K562 (cell line): ENCODE data around the gene ZNHIT2. TPM values are rescaled to one million over a fixed set of nuclear protein-coding genes. Genes with fewer than 3 reads are reported as not detected.

Experiments
- ATAC-seq: fragments of 200-7000 bp; cut with Tn5 transposase; 3 replicates; pipeline ENCODE4 v1.9.1; 2020; ENCODE audit warnings: moderate library complexity
- BruUV-seq: library from RNA; stranded (reverse); fragments of 400-500 nt; replicated peaks from 2 replicates; lab custom pipeline; 2021; lab: Mats Ljungman, UMichigan
- CTCF ChIA-PET: fragments of 300-600 bp; formaldehyde crosslinking; extraction: SDS; loops from one replicate; lab custom pipeline; 2021; ENCODE audit warnings: low intra/inter-chr PET ratio; lab: Yijun Ruan, JAX
- POLR2A ChIA-PET: fragments of 300-600, 350-650 bp; sonication (Branson Sonifier 250); formaldehyde crosslinking; extraction: SDS; loops from one replicate; lab custom pipeline; 2021; ENCODE audit warnings: antibody characterized with exemption, inconsistent platforms; lab: Yijun Ruan, JAX
- DNase-seq, 4 experiments: peaks; one replicate each; pipeline versions ENCODE4 v3.0.0 to v3.0.0-alpha.2; 2011 to 2018; ENCODE audit warnings: low spot score in 3 of 4, mixed read lengths in 3 of 4; ENCODE audit errors: extremely low read depth in 1 of 4
- FAIRE-seq: peaks from 2 replicates; lab custom pipeline; 2011; peaks lifted over from hg19 to GRCh38; lab: Jason Lieb, UNC
- H2AFZ ChIP-seq: 2 replicates; pipeline ENCODE4 v1.6.0; 2011; ENCODE audit warnings: low read depth, low read length, control low read depth, inconsistent platforms
- H3K27ac ChIP-seq: fragments of 200-600 bp; 3 replicates; pipeline ENCODE4 v1.8.0; 2011; ENCODE audit warnings: low read depth, mild to moderate bottlenecking, control low read depth, inconsistent platforms, low read length, moderate library complexity, mixed read lengths; ENCODE audit errors: extremely low read depth
- H3K27me3 ChIP-seq, 2 experiments: fragments of 300-600 bp in 1 of 2; 2 replicates in 1 of 2; 3 replicates in 1 of 2; pipeline versions ENCODE4 v1.6.0 to v1.8.0; 2011; ENCODE audit warnings: inconsistent platforms in 2 of 2, low read length in 2 of 2, mild to moderate bottlenecking in 1 of 2, mixed read lengths in 1 of 2, moderate library complexity in 1 of 2; ENCODE audit not compliant: control insufficient read depth in 2 of 2, insufficient read depth in 2 of 2
- H3K36me3 ChIP-seq: fragments of 300-600 bp; 3 replicates; pipeline ENCODE4 v1.8.0; 2011; ENCODE audit warnings: mild to moderate bottlenecking, low read length, inconsistent platforms; ENCODE audit not compliant: control insufficient read depth, insufficient read depth
- H3K4me1 ChIP-seq, 2 experiments: fragments of 200-600 bp in 1 of 2; replicated peaks in 1 of 2; 2 replicates in 1 of 2; 3 replicates in 1 of 2; pipeline versions ENCODE4 v1.5.1 to v1.8.0; 2011; ENCODE audit warnings: inconsistent platforms in 2 of 2, low read length in 2 of 2, mild to moderate bottlenecking in 1 of 2, mixed read lengths in 1 of 2, moderate library complexity in 1 of 2; ENCODE audit not compliant: control insufficient read depth in 2 of 2, insufficient read depth in 2 of 2
- H3K4me2 ChIP-seq: 2 replicates; pipeline ENCODE4 v1.6.1; 2011; ENCODE audit warnings: low read length, control low read depth, inconsistent platforms, mixed read lengths; ENCODE audit not compliant: insufficient read depth
- H3K4me3 ChIP-seq: fragments of 200-600 bp; sonication (generic), shearing (Covaris generic); 2 replicates; pipeline ENCODE4 v1.5.1; 2016; ENCODE audit warnings: control low read depth, inconsistent platforms
- H3K79me2 ChIP-seq: fragments of 200-600 bp; 3 replicates; pipeline ENCODE4 v1.8.0; 2011; ENCODE audit warnings: low read length, inconsistent platforms; ENCODE audit not compliant: control insufficient read depth, insufficient read depth
- H3K9ac ChIP-seq, 2 experiments: 2 replicates each; pipeline versions ENCODE4 v1.6.0 to v1.6.1; 2011; ENCODE audit warnings: low read depth in 2 of 2, low read length in 2 of 2, control low read depth in 1 of 2, inconsistent platforms in 1 of 2, mild to moderate bottlenecking in 1 of 2, mixed read lengths in 1 of 2; ENCODE audit not compliant: insufficient read depth in 1 of 2
- H3K9me1 ChIP-seq: one replicate; pipeline ENCODE4 v1.6.0; 2011; ENCODE audit warnings: inconsistent platforms, mild to moderate bottlenecking, low read length, moderate library complexity; ENCODE audit not compliant: control insufficient read depth, insufficient read depth
- H3K9me3 ChIP-seq: replicated peaks from 2 replicates; pipeline ENCODE4 v1.5.1; 2011; ENCODE audit warnings: low read depth, low read length, inconsistent platforms; ENCODE audit not compliant: control insufficient read depth, insufficient read depth
- H4K20me1 ChIP-seq: replicated peaks from 2 replicates; pipeline ENCODE4 v1.6.1; 2011; ENCODE audit warnings: low read length, inconsistent platforms, mixed read lengths; ENCODE audit not compliant: control insufficient read depth, insufficient read depth
- ADNP ChIP-seq: fragments of 200-800 bp; sonication (Bioruptor generic); IDR thresholded peaks from 2 replicates; pipeline ENCODE4 v1.6.1; 2016; ENCODE audit warnings: missing genetic modification characterization, missing compliant biosample characterization
- E2F1 ChIP-seq: sonication (generic); formaldehyde crosslinking; IDR thresholded peaks from 2 replicates; pipeline ENCODE4 v1.8.1; 2023; ENCODE audit warnings: mild to moderate bottlenecking, missing genetic modification reagents, moderate library complexity
- HDAC8 ChIP-seq: fragments of 450-650 bp; IDR thresholded peaks from 2 replicates; pipeline ENCODE4 v1.6.1; 2016; ENCODE audit warnings: mild to moderate bottlenecking, missing genetic modification characterization, moderate library complexity, missing compliant biosample characterization
- KAT2B ChIP-seq: IDR thresholded peaks from one replicate; pipeline ENCODE4 v1.6.1; 2012; ENCODE audit warnings: low read depth, mild to moderate bottlenecking, control low read depth, inconsistent platforms, low read length, moderate library complexity
- KDM1A ChIP-seq, 2 experiments: fragments of 450-650 bp; IDR thresholded peaks; 2 replicates each; pipeline ENCODE4 v1.6.1; 2016; ENCODE audit warnings: mild to moderate bottlenecking in 2 of 2
- MTF1 ChIP-seq: fragments of 250-450 bp; sonication (Bioruptor Pico); IDR thresholded peaks from 2 replicates; pipeline ENCODE4 v1.9.0; 2021; ENCODE audit warnings: moderate library complexity, mild to moderate bottlenecking, inconsistent platforms, borderline replicate concordance
- NR2C1 ChIP-seq, 2 experiments: fragments of 450-650 bp; IDR thresholded peaks; 2 replicates each; pipeline ENCODE4 v1.6.1; 2017; ENCODE audit warnings: mild to moderate bottlenecking in 2 of 2, antibody characterized with exemption in 1 of 2, inconsistent platforms in 1 of 2, missing compliant biosample characterization in 1 of 2, missing genetic modification characterization in 1 of 2
- SIRT6 ChIP-seq: IDR thresholded peaks from one replicate; pipeline ENCODE4 v1.6.1; 2012; ENCODE audit warnings: low read depth, mild to moderate bottlenecking, control low read depth, inconsistent platforms, low read length, moderate library complexity
- YY1 ChIP-seq, 3 experiments: IDR thresholded peaks; 2 replicates each; pipeline ENCODE4 v1.6.1; 2011; ENCODE audit warnings: low read length in 2 of 3, mild to moderate bottlenecking in 2 of 3, moderate library complexity in 2 of 3, borderline replicate concordance in 1 of 3, control low read depth in 1 of 3, low read depth in 1 of 3; ENCODE audit not compliant: insufficient read depth in 3 of 3, insufficient replicate concordance in 2 of 3, control insufficient read depth in 1 of 3, insufficient read length in 1 of 3; ENCODE audit errors: extremely low read depth in 1 of 3
- ZC3H8 ChIP-seq: fragments of 450-650 bp; IDR thresholded peaks from 2 replicates; pipeline ENCODE4 v1.6.1; 2017
- ZNF212 ChIP-seq: fragments of 450-650 bp; formaldehyde crosslinking; IDR thresholded peaks from 2 replicates; pipeline ENCODE4 v1.4.0; 2020; ENCODE audit warnings: mild to moderate bottlenecking
- ZNF740 ChIP-seq, 3 experiments: fragments of 200-800 bp in 1 of 3; sonication (Bioruptor generic) in 1 of 3; sonication (generic) in 1 of 3; formaldehyde crosslinking in 1 of 3; IDR thresholded peaks; 2 replicates each; pipeline versions ENCODE4 v1.6.1 to v1.8.0; 2016 to 2022; ENCODE audit warnings: mild to moderate bottlenecking in 2 of 3, missing compliant biosample characterization in 2 of 3, missing genetic modification characterization in 2 of 3, missing genetic modification reagents in 1 of 3
- in situ Hi-C: fragments of 300-500 bp; cut with MboI; formaldehyde crosslinking; loops from 4 replicates; pipeline ENCODE4 v1.15.0; 2018; ENCODE audit warnings: inconsistent platforms, mixed read lengths
- intact Hi-C: fragments of 100-400 bp; cut with micrococcal nuclease; formaldehyde crosslinking; loops from 2 replicates; pipeline ENCODE4 v1.14.2; 2022
- polyA plus RNA-seq, 8 experiments: library from polyadenylated mRNA; depleted of rRNA in 4 of 8; stranded (reverse) in 5 of 8; unstranded in 3 of 8; fragments of >200 nt; fragmentation: Nextera tagmentation in 2 of 8; fragmentation: Illumina TruSeq in 1 of 8; extraction: Ambion mirVana in 2 of 8; extraction: Trizol in 1 of 8; gene quantifications; 2 replicates each; pipeline versions ENCODE4 v1.2.1 to v1.2.3, GENCODE V29; 2011 to 2014; ENCODE audit warnings: inconsistent platforms in 1 of 8, missing spikeins in 1 of 8
- total RNA-seq, 7 experiments: library from RNA; depleted of rRNA in 6 of 7; stranded (reverse); fragments of >200 nt in 6 of 7; fragmentation: Illumina TruSeq in 2 of 7; extraction: Trizol in 2 of 7; gene quantifications; 2 replicates each; pipeline versions ENCODE4 v1.2.1 to v1.2.3, GENCODE V29; 2011 to 2021; ENCODE audit warnings: low replicate concordance in 1 of 7
- TF ChIP-seq, protein P1 (sequence below): fragments of 450-650 bp; IDR thresholded peaks from 2 replicates; pipeline ENCODE4 v1.6.1; 2016; ENCODE audit warnings: borderline replicate concordance
- TF ChIP-seq, protein P2 (sequence below): fragments of 450-650 bp; IDR thresholded peaks from 2 replicates; pipeline ENCODE4 v1.6.1; 2016; ENCODE audit warnings: low read depth, mild to moderate bottlenecking, moderate library complexity
- TF ChIP-seq, protein P3 (sequence below): fragments of 250-450 bp; sonication (Bioruptor Pico); IDR thresholded peaks from 2 replicates; pipeline ENCODE4 v1.6.1; 2021; ENCODE audit warnings: mild to moderate bottlenecking

The ZNHIT2 gene
- total and polyA plus RNA-seq, 9 of the 15 experiments (the other 6 are each of a cell fraction or from before 2014, with no cell fraction given): 0.08 to 39.0 (median 2.5) TPM

DNA sequence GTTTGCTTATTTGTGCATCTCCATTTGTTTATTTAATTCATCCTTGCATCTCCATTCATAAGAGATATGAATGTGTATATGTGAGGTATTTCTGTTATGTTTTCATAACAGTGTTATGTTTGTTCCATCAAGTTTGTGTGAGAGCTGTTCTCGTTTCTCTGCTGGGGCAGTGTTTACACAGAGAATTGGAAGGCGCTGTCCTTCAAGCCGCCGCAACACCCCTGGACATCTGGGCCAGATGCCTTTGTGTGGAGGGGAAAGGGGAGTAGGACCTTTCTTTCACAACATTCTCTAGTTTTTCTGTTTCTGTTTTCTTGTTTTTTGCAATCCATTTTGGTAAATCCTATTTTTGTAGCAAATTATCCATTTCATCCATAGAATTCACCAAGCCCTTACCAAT, 12.9 kb downstream of the ZNHIT2 start (continued):
- TF ChIP-seq KDM1A (IDR thresholded peaks at IDR 0.05) (no peak), HDAC8 (no peak), YY1 (IDR thresholded peaks at IDR 0.05; ENCODE audit: borderline replicate concordance in 1 of 3, control insufficient read depth in 1 of 3, extremely low read depth in 1 of 3, insufficient read depth in 3 of 3, insufficient read length in 1 of 3, insufficient replicate concordance in 2 of 3, low read depth in 1 of 3, low read length in 2 of 3) (no peak), ZNF212 (no peak), NR2C1 (IDR thresholded peaks at IDR 0.05) (no peak), NR2C1 (tag; IDR thresholded peaks at IDR 0.05) (no peak), E2F1 (CRISPR knock-in tag) (no peak), ADNP (tag) (no peak)

- Histone ChIP-seq H3K36me3 (peaks cover 25% of the 10 kb centered on the region; the same call in 2 of the 3 replicates), H3K79me2 (peaks cover 7% of the 10 kb centered on the region; the same call in 1 of the 3 replicates), H3K9me3 (no peaks in the 10 kb centered on the region), H3K9me1 (no peaks in the 10 kb centered on the region), H2AFZ (no peak overlapping the region), H3K4me1 (peaks cover under 1 to 3% of the 10 kb centered on the region in 2 experiments; a peak in 3 of 5 replicates), H4K20me1 (no peaks in the 10 kb centered on the region), H3K27me3 (no peaks in the 10 kb centered on the region), H3K9ac (no peak overlapping the region), H3K4me2 (no peak overlapping the region), H3K27ac (no peak overlapping the region), H3K4me3 (no peak overlapping the region)
- ChIA-PET POLR2A (interaction anchor here (0.6 to 1.1 kb wide), 4 partner anchors 8 to 122 kb away, joined by 3 read pairs; partner anchors contain the start of gene VPS51), CTCF (no interaction called here)
- BruUV-seq: no TSS peak
- DNase-seq (no peak), ATAC-seq (no peak), FAIRE-seq (no peak)
- intact Hi-C loops (no loop called here), in situ Hi-C loops (no loop called here)
- TF ChIP-seq, protein P1, sequence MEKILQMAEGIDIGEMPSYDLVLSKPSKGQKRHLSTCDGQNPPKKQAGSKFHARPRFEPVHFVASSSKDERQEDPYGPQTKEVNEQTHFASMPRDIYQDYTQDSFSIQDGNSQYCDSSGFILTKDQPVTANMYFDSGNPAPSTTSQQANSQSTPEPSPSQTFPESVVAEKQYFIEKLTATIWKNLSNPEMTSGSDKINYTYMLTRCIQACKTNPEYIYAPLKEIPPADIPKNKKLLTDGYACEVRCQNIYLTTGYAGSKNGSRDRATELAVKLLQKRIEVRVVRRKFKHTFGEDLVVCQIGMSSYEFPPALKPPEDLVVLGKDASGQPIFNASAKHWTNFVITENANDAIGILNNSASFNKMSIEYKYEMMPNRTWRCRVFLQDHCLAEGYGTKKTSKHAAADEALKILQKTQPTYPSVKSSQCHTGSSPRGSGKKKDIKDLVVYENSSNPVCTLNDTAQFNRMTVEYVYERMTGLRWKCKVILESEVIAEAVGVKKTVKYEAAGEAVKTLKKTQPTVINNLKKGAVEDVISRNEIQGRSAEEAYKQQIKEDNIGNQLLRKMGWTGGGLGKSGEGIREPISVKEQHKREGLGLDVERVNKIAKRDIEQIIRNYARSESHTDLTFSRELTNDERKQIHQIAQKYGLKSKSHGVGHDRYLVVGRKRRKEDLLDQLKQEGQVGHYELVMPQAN: no peak
- TF ChIP-seq ZNF740 (CRISPR knock-in tag; IDR thresholded peaks at IDR 0.05): no peak
- no peak for TF ChIP-seq ZNF740 (tag; IDR thresholded peaks at IDR 0.05)
- TF ChIP-seq SIRT6: no peak
- TF ChIP-seq, protein P2, sequence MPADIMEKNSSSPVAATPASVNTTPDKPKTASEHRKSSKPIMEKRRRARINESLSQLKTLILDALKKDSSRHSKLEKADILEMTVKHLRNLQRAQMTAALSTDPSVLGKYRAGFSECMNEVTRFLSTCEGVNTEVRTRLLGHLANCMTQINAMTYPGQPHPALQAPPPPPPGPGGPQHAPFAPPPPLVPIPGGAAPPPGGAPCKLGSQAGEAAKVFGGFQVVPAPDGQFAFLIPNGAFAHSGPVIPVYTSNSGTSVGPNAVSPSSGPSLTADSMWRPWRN: no peak
- TF ChIP-seq KAT2B: no peak
- no peak for TF ChIP-seq ZC3H8
- TF ChIP-seq, protein P3, sequence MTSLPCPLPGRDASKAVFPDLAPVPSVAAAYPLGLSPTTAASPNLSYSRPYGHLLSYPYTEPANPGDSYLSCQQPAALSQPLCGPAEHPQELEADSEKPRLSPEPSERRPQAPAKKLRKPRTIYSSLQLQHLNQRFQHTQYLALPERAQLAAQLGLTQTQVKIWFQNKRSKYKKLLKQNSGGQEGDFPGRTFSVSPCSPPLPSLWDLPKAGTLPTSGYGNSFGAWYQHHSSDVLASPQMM (CRISPR knock-in tag): no peak
- TF ChIP-seq MTF1 (CRISPR knock-in tag): no peak
These were observed 14.0 kb downstream of the ZNHIT2 start for GRCh38 chr11:65103476-65103875.
